ENCODE data around the gene TET1. TPM values are rescaled to one million over a fixed set of nuclear protein-coding genes. Genes with fewer than 3 reads are reported as not detected.

The TET1 gene
- total and polyA plus RNA-seq, 2 of the 13 experiments (the other 11 are each of a cell fraction or from before 2014, with no cell fraction given), result 6.9 to 7.3 TPM

DNA sequence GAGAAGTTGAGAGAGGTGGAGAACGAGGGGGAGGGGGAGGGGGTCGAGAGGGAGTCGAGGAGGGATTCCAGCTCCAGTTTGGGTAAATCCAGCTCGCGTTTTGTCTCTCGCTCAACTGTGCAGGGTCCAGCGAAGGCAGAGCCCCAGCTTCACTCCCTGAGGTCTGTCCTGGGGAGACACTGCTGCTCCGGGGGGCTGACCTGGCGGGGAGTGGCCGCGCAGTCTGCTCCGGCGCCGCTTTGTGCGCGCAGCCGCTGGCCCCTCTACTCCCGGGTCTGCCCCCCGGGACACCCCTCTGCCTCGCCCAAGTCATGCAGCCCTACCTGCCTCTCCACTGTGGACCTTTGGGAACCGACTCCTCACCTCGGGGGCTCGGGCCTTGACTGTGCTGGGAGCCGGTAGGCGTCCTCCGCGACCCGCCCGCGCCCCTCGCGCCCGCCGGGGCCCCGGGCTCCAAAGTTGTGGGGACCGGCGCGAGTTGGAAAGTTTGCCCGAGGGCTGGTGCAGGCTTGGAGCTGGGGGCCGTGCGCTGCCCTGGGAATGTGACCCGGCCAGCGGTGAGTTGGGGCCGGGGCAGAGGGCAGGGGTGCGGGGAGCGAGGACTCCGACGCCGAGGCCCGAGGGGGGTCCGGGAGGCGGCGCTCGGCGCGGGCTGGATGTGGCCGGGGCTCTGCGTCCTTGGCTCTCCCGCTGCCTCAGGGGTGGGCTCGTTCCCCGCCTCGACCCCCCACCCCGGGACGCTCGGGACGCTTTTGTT is at the start of gene TET1 (continued):
- TF ChIP-seq, protein P1, sequence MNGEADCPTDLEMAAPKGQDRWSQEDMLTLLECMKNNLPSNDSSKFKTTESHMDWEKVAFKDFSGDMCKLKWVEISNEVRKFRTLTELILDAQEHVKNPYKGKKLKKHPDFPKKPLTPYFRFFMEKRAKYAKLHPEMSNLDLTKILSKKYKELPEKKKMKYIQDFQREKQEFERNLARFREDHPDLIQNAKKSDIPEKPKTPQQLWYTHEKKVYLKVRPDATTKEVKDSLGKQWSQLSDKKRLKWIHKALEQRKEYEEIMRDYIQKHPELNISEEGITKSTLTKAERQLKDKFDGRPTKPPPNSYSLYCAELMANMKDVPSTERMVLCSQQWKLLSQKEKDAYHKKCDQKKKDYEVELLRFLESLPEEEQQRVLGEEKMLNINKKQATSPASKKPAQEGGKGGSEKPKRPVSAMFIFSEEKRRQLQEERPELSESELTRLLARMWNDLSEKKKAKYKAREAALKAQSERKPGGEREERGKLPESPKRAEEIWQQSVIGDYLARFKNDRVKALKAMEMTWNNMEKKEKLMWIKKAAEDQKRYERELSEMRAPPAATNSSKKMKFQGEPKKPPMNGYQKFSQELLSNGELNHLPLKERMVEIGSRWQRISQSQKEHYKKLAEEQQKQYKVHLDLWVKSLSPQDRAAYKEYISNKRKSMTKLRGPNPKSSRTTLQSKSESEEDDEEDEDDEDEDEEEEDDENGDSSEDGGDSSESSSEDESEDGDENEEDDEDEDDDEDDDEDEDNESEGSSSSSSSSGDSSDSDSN (CRISPR knock-in tag; IDR thresholded peaks at IDR 0.05), result peak; percentile 96
- TF ChIP-seq HOXA3 (CRISPR knock-in tag; IDR thresholded peaks at IDR 0.05), result peak; percentile 62
- no peak for TF ChIP-seq RORA (CRISPR knock-in tag; IDR thresholded peaks at IDR 0.05)
- TF ChIP-seq SP5 (CRISPR knock-in tag; IDR thresholded peaks at IDR 0.05; ENCODE audit: borderline replicate concordance, low read depth), result no peak
- TF ChIP-seq ZNF768 (CRISPR knock-in tag; IDR thresholded peaks at IDR 0.05), result no peak
- no peak for TF ChIP-seq PTBP1 (IDR thresholded peaks at IDR 0.05; ENCODE audit: low read depth, low read length, poor library complexity, severe bottlenecking)
- no peak for TF ChIP-seq SETDB1 (CRISPR knock-in tag; IDR thresholded peaks at IDR 0.05; ENCODE audit: borderline replicate concordance)
- TF ChIP-seq MAF1 (CRISPR knock-in tag; IDR thresholded peaks at IDR 0.05; ENCODE audit: borderline replicate concordance), result 0 out of 2 replicates have a peak, but pooled peaks have one; percentile 26
- TF ChIP-seq, protein P2, sequence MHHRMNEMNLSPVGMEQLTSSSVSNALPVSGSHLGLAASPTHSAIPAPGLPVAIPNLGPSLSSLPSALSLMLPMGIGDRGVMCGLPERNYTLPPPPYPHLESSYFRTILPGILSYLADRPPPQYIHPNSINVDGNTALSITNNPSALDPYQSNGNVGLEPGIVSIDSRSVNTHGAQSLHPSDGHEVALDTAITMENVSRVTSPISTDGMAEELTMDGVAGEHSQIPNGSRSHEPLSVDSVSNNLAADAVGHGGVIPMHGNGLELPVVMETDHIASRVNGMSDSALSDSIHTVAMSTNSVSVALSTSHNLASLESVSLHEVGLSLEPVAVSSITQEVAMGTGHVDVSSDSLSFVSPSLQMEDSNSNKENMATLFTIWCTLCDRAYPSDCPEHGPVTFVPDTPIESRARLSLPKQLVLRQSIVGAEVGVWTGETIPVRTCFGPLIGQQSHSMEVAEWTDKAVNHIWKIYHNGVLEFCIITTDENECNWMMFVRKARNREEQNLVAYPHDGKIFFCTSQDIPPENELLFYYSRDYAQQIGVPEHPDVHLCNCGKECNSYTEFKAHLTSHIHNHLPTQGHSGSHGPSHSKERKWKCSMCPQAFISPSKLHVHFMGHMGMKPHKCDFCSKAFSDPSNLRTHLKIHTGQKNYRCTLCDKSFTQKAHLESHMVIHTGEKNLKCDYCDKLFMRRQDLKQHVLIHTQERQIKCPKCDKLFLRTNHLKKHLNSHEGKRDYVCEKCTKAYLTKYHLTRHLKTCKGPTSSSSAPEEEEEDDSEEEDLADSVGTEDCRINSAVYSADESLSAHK (CRISPR knock-in tag; IDR thresholded peaks at IDR 0.05; ENCODE audit: borderline replicate concordance), result no peak
- TF ChIP-seq FOSL1 (CRISPR knock-in tag; IDR thresholded peaks at IDR 0.05; ENCODE audit: borderline replicate concordance), result no peak
- no peak for TF ChIP-seq ZNF660 (CRISPR knock-in tag; IDR thresholded peaks at IDR 0.05; ENCODE audit: borderline replicate concordance, low read depth)
- TF ChIP-seq ZNF589 (CRISPR knock-in tag; conservative IDR thresholded peaks at IDR 0.05), result no peak
- peak; percentile 89 for TF ChIP-seq ZFY (CRISPR knock-in tag; IDR thresholded peaks at IDR 0.05)
- TF ChIP-seq, protein P3, sequence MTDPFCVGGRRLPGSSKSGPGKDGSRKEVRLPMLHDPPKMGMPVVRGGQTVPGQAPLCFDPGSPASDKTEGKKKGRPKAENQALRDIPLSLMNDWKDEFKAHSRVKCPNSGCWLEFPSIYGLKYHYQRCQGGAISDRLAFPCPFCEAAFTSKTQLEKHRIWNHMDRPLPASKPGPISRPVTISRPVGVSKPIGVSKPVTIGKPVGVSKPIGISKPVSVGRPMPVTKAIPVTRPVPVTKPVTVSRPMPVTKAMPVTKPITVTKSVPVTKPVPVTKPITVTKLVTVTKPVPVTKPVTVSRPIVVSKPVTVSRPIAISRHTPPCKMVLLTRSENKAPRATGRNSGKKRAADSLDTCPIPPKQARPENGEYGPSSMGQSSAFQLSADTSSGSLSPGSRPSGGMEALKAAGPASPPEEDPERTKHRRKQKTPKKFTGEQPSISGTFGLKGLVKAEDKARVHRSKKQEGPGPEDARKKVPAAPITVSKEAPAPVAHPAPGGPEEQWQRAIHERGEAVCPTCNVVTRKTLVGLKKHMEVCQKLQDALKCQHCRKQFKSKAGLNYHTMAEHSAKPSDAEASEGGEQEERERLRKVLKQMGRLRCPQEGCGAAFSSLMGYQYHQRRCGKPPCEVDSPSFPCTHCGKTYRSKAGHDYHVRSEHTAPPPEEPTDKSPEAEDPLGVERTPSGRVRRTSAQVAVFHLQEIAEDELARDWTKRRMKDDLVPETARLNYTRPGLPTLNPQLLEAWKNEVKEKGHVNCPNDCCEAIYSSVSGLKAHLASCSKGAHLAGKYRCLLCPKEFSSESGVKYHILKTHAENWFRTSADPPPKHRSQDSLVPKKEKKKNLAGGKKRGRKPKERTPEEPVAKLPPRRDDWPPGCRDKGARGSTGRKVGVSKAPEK (CRISPR knock-in tag; IDR thresholded peaks at IDR 0.05; ENCODE audit: borderline replicate concordance), result peak; percentile 51; the same call in 1 of the 2 replicates
- no peak for TF ChIP-seq CEBPG (CRISPR knock-in tag; IDR thresholded peaks at IDR 0.05)
- 0 out of 2 replicates have a peak, but pooled peaks have one; percentile 35 for TF ChIP-seq ZNF570 (CRISPR knock-in tag; IDR thresholded peaks at IDR 0.05; ENCODE audit: borderline replicate concordance)
- TF ChIP-seq MED8 (CRISPR knock-in tag; IDR thresholded peaks at IDR 0.05; ENCODE audit: insufficient replicate concordance), result peak; percentile 45
- no peak for TF ChIP-seq KAT2B (IDR thresholded peaks at IDR 0.05; ENCODE audit: borderline replicate concordance, low read depth, low read length)
- 0 out of 2 replicates have a peak, but pooled peaks have one; percentile 36 for TF ChIP-seq YEATS2 (CRISPR knock-in tag; IDR thresholded peaks at IDR 0.05; ENCODE audit: borderline replicate concordance)
- TF ChIP-seq, protein P4, sequence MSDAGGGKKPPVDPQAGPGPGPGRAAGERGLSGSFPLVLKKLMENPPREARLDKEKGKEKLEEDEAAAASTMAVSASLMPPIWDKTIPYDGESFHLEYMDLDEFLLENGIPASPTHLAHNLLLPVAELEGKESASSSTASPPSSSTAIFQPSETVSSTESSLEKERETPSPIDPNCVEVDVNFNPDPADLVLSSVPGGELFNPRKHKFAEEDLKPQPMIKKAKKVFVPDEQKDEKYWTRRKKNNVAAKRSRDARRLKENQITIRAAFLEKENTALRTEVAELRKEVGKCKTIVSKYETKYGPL (CRISPR knock-in tag; IDR thresholded peaks at IDR 0.05), result no peak
- TF ChIP-seq ZFP37 (CRISPR knock-in tag; IDR thresholded peaks at IDR 0.05; ENCODE audit: borderline replicate concordance), result no peak

Data from HepG2 (cell line).